Nephron (organoid): ENCODE measurements around the gene VPS16.

Experiments
- H3K27ac Mint-ChIP-seq, 3 experiments: 2 replicates each; pipeline ENCODE4 v1.8.0; 2020; ENCODE audit warnings: mixed read lengths in 3 of 3, mild to moderate bottlenecking in 2 of 3, moderate library complexity in 1 of 3
- H3K27me3 Mint-ChIP-seq: 2 replicates; pipeline ENCODE4 v1.8.0; 2021; ENCODE audit warnings: low read depth, mild to moderate bottlenecking, moderate library complexity, mixed read lengths
- H3K36me3 Mint-ChIP-seq: 2 replicates; pipeline ENCODE4 v1.8.0; 2020; ENCODE audit warnings: low read depth, mixed read lengths
- H3K4me1 Mint-ChIP-seq: 2 replicates; pipeline ENCODE4 v1.8.0; 2020; ENCODE audit warnings: mixed read lengths
- H3K4me3 Mint-ChIP-seq, 3 experiments: 2 replicates each; pipeline ENCODE4 v1.8.0; 2020; ENCODE audit warnings: mild to moderate bottlenecking in 3 of 3, mixed read lengths in 3 of 3, moderate library complexity in 2 of 3
- H3K9me3 Mint-ChIP-seq: 2 replicates; pipeline ENCODE4 v1.8.0; 2020; ENCODE audit warnings: mixed read lengths
- CTCF ChIP-seq, 3 experiments: fragments of 200-600 bp; sonication (generic); IDR thresholded peaks; one replicate each; pipeline ENCODE4 v1.5.0; 2021; ENCODE audit warnings: antibody characterized with exemption in 3 of 3; ENCODE audit not compliant: unreplicated experiment in 3 of 3

VPS16 gene

DNA sequence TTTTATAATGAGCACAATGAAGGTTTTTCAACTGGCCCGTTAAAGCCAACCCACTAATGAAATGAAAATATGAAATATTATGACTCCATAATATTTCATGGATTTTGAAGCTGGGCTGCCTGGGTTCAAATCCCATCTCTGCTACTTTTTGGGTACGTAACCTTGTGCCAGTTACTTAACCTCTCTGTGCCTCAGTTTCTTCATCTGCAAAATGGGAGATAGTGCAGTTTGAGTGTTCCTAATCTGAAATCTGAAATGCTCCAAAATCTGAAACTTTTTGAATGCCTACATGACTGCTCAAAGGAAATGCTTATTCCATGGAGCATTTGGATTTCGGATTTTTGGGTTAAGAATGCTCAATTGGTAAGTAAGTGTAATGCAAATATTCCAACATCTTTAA is 62.3 kb downstream of the VPS16 start:
- TF ChIP-seq CTCF (IDR thresholded peaks at IDR 0.05; ENCODE audit: unreplicated experiment in 3 of 3): no peak
- no peak overlapping the region for H3K4me3 Mint-ChIP-seq
- no peak overlapping the region for H3K27ac Mint-ChIP-seq
- no peaks in the 10 kb centered on the region for H3K27me3 Mint-ChIP-seq
- H3K36me3 Mint-ChIP-seq: peaks cover 14% of the 10 kb centered on the region
- peaks cover 2% of the 10 kb centered on the region for H3K9me3 Mint-ChIP-seq
- peaks cover 6% of the 10 kb centered on the region for H3K4me1 Mint-ChIP-seq

GRCh38 chr20:2903686-2904085 is 63.1 kb downstream of the VPS16 start:
- H3K9me3 Mint-ChIP-seq: peaks cover 2% of the 10 kb centered on the region
- no peak overlapping the region for H3K27ac Mint-ChIP-seq
- no peak for TF ChIP-seq CTCF (IDR thresholded peaks at IDR 0.05; ENCODE audit: unreplicated experiment in 3 of 3)
- no peak overlapping the region for H3K4me3 Mint-ChIP-seq
- no peaks in the 10 kb centered on the region for H3K27me3 Mint-ChIP-seq
- H3K4me1 Mint-ChIP-seq: peaks cover 6% of the 10 kb centered on the region
- peaks cover 14% of the 10 kb centered on the region for H3K36me3 Mint-ChIP-seq

DNA sequence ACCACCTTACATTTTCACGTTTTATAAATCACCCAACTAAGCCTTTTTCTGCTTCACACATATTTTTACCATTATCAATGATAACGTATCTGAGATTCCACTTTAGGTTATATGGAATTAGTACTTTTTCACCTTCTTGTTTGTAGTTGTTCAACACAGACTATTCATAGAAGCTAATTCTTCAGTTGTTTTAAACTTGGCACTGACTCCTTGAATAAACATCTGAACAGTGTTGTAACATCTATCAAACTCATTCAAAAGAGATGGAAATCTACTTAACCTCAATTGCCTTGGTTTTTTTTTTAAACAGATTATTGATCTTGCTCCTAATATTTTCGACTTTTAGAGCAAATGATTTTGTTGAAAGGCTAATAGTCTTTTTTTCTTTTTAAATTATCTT is 67.0 kb downstream of the VPS16 start:
- TF ChIP-seq CTCF (IDR thresholded peaks at IDR 0.05; ENCODE audit: unreplicated experiment in 3 of 3): no peak
- no peak overlapping the region for H3K27ac Mint-ChIP-seq
- H3K4me3 Mint-ChIP-seq: no peak overlapping the region
- H3K27me3 Mint-ChIP-seq: no peaks in the 10 kb centered on the region
- no peaks in the 10 kb centered on the region for H3K4me1 Mint-ChIP-seq
- peaks cover 14% of the 10 kb centered on the region for H3K36me3 Mint-ChIP-seq
- peaks cover 2% of the 10 kb centered on the region for H3K9me3 Mint-ChIP-seq

DNA sequence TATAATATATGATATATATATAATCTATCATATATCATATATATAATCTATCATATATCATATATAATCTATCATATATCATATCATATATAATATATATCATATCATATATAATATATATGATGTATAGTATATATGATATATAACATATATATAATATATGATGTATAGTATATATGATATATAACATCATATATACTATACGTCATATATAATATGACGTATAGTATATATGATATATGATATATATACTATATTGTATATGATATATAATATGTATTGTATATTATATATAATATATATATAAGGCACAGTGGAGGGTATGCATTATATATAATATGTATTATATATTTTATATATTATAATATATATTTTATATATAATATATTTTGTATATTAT is 69.4 kb downstream of the VPS16 start:
- H3K27ac Mint-ChIP-seq: no peak overlapping the region
- no peaks in the 10 kb centered on the region for H3K27me3 Mint-ChIP-seq
- H3K4me1 Mint-ChIP-seq: no peaks in the 10 kb centered on the region
- H3K9me3 Mint-ChIP-seq: no peaks in the 10 kb centered on the region
- TF ChIP-seq CTCF (IDR thresholded peaks at IDR 0.05; ENCODE audit: unreplicated experiment in 3 of 3): no peak
- no peaks in the 10 kb centered on the region for H3K36me3 Mint-ChIP-seq
- H3K4me3 Mint-ChIP-seq: no peak overlapping the region

GRCh38 chr20:2911200-2911599 is 70.7 kb downstream of the VPS16 start:
- TF ChIP-seq CTCF (IDR thresholded peaks at IDR 0.05; ENCODE audit: unreplicated experiment in 3 of 3): no peak
- Mint-ChIP-seq H3K9me3 (no peaks in the 10 kb centered on the region), H3K4me1 (no peaks in the 10 kb centered on the region), H3K27me3 (no peaks in the 10 kb centered on the region), H3K27ac (no peak overlapping the region), H3K4me3 (no peak overlapping the region), H3K36me3 (peaks cover 4% of the 10 kb centered on the region)

GRCh38 chr20:2914160-2914559 is 73.6 kb downstream of the VPS16 start:
- Mint-ChIP-seq H3K4me1 (peaks cover 5% of the 10 kb centered on the region), H3K27ac (no peak overlapping the region), H3K4me3 (no peak overlapping the region), H3K36me3 (peaks cover 8% of the 10 kb centered on the region), H3K9me3 (no peaks in the 10 kb centered on the region), H3K27me3 (no peaks in the 10 kb centered on the region)
- peak in 1 of 3 experiments; percentile 23 for TF ChIP-seq CTCF (IDR thresholded peaks at IDR 0.05; ENCODE audit: unreplicated experiment in 3 of 3)
